GM21528 (cell line): ENCODE results near the gene GRIK4.

ENCODE experiments used
- ATAC-seq: cut with Tn5 transposase; IDR thresholded peaks from one replicate; pipeline ENCODE4 v1.9.1; 2021; ENCODE audit warnings: mild to moderate bottlenecking, moderate library complexity; ENCODE audit not compliant: unreplicated experiment, low FRiP score

Gene GRIK4

DNA sequence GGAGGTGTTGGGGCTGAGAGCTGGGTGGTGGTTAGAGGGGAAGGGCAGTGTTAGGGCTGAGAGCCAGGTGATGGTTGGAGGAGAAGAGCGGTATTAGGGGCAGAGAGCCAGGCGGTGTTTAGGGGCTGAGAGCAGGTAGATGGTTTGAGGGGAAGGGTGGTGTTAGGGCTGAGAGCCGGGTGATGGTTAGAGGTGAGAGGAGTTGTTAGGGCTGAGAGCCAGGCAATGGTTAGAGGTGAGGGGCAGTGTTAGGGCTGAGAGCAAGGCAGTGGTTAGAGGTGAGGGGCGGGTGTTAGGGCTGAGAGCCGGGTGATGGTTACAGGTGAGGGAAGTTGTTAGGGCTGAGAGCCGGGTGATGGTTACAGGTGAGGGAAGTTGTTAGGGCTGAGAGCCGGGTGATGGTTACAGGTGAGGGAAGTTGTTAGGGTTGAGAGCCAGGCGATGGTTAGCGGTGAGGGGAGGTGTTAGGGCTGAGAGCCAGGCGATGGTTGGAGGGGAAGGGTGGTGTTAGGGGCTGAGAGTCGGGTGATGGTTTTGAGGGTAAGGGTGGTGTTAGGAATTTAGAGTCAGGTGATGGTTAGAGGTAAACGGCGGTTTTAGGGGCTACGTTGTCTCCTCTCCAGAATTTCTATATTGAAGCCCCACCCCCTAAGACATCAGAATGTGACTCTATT lies 282.4 kb downstream of the GRIK4 start:
- ATAC-seq, result no peak

- no peak for ATAC-seq
These were observed 283.2 kb downstream of the GRIK4 start for GRCh38 chr11:120794748-120795147.

GRCh38 chr11:120795185-120795584 lies 283.6 kb downstream of the GRIK4 start:
- ATAC-seq, result no peak

GRCh38 chr11:120797143-120797542 lies 285.6 kb downstream of the GRIK4 start:
- ATAC-seq, result no peak

DNA sequence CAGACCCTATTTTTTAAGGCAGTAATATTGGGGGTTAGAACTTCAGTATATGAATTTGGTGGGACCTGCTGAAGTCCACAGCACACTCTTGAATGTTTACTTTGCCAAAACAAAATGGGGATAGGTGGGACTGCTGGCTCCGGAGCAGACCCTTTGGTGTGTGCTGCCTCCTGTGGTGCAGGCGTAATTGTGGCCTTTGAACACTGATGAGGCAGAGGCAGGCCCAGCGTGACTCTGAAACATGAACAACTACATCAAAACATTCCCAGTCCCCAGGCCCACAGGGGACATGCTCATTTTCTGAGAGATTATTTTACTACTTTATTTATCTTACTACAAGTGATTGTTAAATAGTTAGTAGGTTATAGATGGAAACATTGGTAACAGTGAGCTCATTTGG lies 287.3 kb downstream of the GRIK4 start:
- no peak for ATAC-seq

- no peak for ATAC-seq
These were observed 288.7 kb downstream of the GRIK4 start for GRCh38 chr11:120800206-120800605.

- no peak for ATAC-seq
These were observed 290.5 kb downstream of the GRIK4 start for GRCh38 chr11:120801801-120802689.

- ATAC-seq, result no peak
These were observed 294.5 kb downstream of the GRIK4 start for GRCh38 chr11:120805960-120806555.

DNA sequence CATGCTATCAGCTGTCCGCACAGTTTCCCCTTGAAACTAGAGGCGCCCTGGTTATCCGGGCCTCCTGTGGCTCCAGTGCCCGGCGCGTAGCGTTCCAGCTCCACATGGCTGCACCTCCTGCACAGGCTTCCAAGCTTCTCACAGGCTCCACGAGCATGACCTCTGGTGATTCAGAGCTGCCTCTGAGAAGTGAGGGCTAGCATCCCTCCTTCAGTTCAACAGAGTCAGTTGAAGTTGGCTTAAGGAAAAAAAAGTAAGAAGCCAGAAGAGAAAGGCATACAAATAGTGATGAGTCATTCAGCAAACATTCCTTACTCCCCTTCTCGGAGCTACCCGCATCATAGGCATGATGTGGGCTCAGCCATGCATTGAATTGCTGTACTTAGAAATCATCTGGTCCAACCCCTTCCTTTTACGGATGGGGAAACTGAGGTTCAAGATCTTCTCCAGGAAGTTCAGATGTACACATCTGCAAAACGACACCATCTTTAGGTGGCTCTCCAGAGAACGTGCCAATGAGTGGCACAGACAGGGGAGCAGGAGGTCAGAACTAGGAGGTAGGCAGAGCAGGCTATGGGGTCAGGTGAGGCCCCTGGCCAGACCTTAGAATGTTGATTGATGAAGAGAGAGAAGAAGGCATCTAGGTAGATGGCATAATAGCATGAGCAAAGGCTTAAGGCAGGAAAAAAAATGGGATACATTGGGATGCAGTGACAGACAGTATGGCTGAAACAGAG lies 296.0 kb downstream of the GRIK4 start:
- ATAC-seq, result no peak

DNA sequence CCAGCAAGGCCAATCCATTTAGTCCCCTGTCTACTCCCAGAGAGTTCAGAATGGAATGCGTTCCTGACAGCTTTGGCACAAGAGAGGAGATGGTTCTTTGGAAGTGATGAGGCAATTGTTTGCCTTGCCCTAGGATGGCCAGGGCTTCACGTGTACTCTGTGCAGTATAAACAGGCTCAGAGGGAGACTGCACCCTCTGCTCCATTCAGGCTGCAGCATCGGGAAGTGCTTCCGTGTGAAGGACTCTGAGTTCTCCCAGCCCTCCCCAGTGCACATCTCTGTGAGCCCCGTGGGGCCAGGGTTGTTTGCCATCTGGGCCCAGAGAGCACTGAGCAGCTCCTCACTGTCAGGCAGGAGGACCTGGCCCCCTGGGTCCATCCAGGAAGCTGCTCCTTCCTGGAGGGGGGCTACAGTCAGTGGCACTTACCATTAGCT lies 297.1 kb downstream of the GRIK4 start:
- ATAC-seq, result no peak

- no peak for ATAC-seq
These were observed 298.7 kb downstream of the GRIK4 start for GRCh38 chr11:120810251-120810650.

DNA sequence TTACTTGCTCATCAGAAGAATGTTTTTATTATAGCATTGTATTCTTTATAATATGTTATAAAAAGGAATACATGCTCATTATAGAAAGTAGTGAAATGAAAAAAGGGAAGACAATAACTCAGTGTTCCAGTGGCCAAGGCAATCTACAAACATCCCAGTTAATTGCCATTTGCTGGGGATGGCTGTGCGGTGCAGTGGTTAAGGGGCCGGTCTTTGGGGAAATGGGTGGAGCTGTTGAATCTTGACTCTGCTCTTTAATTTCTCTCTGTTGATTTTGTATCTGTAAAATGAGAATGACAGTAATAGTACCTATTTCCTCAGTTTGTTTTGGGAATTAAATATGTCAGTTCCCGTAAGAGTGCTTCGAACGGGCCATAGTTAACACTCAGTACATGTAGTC lies 299.7 kb downstream of the GRIK4 start:
- no peak for ATAC-seq

DNA sequence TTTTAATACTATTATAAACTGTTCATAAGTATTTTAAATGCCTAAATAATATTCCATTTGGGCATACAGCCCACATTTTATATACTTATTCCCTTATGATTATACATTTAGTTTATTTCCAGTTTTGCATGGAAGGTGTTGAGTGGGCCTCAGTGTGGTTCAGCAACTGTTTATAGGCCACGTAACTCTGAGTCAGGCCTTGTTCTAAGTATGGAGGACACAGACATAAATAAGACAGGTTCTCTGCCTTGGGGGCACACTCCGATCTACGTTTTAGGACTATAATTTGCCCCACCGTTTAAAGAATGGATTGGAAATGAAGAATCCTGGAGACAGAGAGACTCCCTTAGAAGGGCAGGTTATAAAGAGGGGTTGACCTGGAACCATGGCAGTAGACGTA lies 300.2 kb downstream of the GRIK4 start:
- ATAC-seq, result no peak

- ATAC-seq, result no peak
These were observed 303.2 kb downstream of the GRIK4 start for GRCh38 chr11:120814531-120815318.

DNA sequence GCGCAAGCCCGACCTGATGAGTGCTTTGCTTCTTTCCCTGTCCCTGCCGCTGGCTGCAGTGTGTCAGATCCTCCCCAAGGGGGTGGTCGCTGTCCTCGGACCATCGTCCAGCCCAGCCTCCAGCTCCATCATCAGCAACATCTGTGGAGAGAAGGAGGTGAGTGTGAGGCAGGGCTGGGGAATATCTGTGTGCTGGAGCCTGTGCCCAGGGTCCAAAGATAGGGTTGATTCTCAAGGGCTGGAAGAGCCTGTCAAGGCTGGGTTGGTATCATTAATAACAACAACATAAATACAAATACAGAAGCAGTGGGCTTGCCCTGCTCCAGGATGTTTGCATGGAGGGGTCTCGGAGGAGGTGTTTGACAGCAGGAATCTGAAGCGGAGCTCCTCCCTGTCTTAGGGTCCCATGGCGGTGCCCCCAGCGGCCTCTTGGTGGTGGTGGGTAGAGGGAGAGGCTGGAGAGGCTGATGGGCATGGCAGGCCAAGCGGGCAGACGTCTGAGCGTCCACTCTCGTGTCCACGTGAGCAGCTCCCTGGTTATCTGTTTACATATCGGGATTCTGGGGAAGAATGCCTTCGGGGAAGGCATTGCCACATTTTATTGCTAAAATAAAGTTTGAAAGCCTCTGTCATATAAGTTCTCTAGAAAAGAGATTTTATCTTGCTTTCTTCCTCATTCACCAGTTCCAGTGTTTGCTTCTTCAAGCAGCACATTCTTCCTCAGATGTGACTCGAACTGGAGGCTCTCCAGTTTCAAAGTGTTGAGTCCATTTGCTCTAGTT lies 304.0 kb downstream of the GRIK4 start:
- ATAC-seq, result no peak

- no peak for ATAC-seq
These were observed 304.6 kb downstream of the GRIK4 start for GRCh38 chr11:120816176-120816575.

DNA sequence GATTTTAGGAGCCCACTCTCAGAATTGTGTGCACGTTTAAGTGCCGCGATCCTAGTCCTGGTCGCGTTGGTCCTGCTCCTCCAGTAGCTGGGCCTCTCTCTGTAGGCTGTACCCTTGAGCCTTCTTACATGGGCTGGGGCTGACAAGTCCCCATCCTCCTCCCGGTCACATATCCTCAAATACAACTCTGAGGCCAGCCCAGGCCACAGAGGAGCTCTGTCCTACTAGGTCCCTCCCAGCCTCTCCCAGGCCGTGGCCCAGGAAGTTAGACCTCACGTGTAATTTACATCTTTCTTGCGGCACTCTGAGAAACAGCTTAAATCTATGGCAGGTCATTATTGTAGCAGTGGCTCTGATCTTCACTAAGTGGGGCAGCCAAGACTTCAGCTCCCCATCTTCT lies 305.2 kb downstream of the GRIK4 start:
- ATAC-seq, result no peak

DNA sequence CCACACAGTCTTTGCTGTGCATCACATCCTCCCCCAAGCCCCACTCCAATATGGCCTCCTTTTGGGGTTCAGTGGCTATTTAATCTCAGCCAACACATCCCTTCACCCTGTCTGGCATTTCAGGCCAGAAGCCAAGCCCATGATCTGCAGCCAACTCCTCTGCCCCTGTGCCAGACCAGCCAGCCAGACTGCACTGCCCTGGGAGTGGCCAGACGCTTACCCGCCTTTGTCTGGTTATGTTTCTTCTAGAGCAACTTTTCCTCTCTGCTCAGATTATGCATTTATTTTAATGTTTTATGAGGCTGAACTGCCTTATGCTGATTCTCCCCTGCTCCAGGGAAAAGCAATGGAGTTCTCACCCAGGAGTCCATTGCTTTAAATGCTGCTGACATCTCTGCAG lies 305.6 kb downstream of the GRIK4 start:
- ATAC-seq, result no peak

DNA sequence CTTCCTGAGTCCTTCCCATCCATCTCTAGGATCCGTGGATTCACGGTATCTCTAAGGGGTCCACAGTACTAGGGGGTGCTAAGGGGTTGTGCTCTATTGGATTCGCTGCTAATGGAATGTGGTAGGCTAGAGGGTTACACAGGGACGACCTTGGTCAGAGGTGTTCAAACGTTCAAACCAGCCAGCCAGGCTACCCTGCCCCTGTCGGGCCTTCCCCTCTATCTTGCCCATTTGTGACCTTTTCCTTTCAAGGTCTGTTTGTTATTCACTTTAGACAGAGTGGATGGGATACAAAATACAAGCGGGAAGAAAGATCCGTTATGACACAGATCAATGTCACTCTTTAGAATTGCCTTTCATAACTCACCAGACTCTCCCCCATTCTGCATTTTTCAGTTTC lies 306.5 kb downstream of the GRIK4 start:
- no peak for ATAC-seq
